Fibroblast of skin of scalp (primary cell): ENCODE results near the gene CCDC93.
"Not testable (repeated sequence)": the region's sequence is repeated elsewhere in the genome, so short reads cannot be mapped to it uniquely, and the experiment has no call there.

Experiments
- DNase-seq: peaks from one replicate; pipeline ENCODE4 v3.0.0-alpha.2; 2013

CCDC93 gene

GRCh38 chr2:117949806-117950205 is 64.1 kb downstream of the CCDC93 start:
- DNase-seq, result no peak

- DNase-seq, result no peak
Measured at GRCh38 chr2:117948615-117949014, 65.3 kb downstream of the CCDC93 start.

GRCh38 chr2:117945296-117945695 is 68.6 kb downstream of the CCDC93 start:
- DNase-seq, result no peak

- DNase-seq, result no peak
Measured at GRCh38 chr2:117944816-117945215, 69.1 kb downstream of the CCDC93 start.

GRCh38 chr2:117943013-117943672 is 70.7 kb downstream of the CCDC93 start:
- DNase-seq, result peak; percentile 52

GRCh38 chr2:117942551-117942950 is 71.3 kb downstream of the CCDC93 start:
- no peak for DNase-seq

- no peak for DNase-seq
Measured at GRCh38 chr2:117941693-117942092, 72.2 kb downstream of the CCDC93 start.

- no peak for DNase-seq
Measured at GRCh38 chr2:117940436-117940835, 73.4 kb downstream of the CCDC93 start.

- DNase-seq, result no peak
Measured at GRCh38 chr2:117938611-117939010, 75.3 kb downstream of the CCDC93 start.

- DNase-seq, result no peak
Measured at GRCh38 chr2:117936871-117937428, 76.9 kb downstream of the CCDC93 start.

- no peak for DNase-seq
Measured at GRCh38 chr2:117935954-117936353, 77.9 kb downstream of the CCDC93 start.

GRCh38 chr2:117935456-117935855 is 78.4 kb downstream of the CCDC93 start:
- DNase-seq, result no peak

GRCh38 chr2:117933884-117934354 is 80.0 kb downstream of the CCDC93 start:
- DNase-seq, result no peak

- DNase-seq, result no peak
Measured at GRCh38 chr2:117931978-117932377, 81.9 kb downstream of the CCDC93 start.

GRCh38 chr2:117931266-117931665 is 82.6 kb downstream of the CCDC93 start:
- DNase-seq, result no peak

GRCh38 chr2:117930775-117931174 is 83.1 kb downstream of the CCDC93 start:
- no peak for DNase-seq

GRCh38 chr2:117923471-117923870 is 90.4 kb downstream of the CCDC93 start:
- DNase-seq, result not testable (repeated sequence)

- no peak for DNase-seq
Measured at GRCh38 chr2:117921520-117921919, 92.3 kb downstream of the CCDC93 start.

GRCh38 chr2:117918608-117919007 is 95.3 kb downstream of the CCDC93 start:
- no peak for DNase-seq

GRCh38 chr2:117917223-117917917 is 96.5 kb downstream of the CCDC93 start:
- DNase-seq, result peak; percentile 5

GRCh38 chr2:117902933-117903332 is 110.9 kb downstream of the CCDC93 start:
- DNase-seq, result no peak

GRCh38 chr2:117888897-117889296 is 125.0 kb downstream of the CCDC93 start:
- no peak for DNase-seq

- no peak for DNase-seq
Measured at GRCh38 chr2:117885308-117885707, 128.6 kb downstream of the CCDC93 start.

- no peak for DNase-seq
Measured at GRCh38 chr2:117879003-117879402, 134.9 kb downstream of the CCDC93 start.
